HG02885 (cell line): ENCODE measurements around the gene GPANK1.

Experiments used
- ATAC-seq: cut with Tn5 transposase; IDR thresholded peaks from one replicate; pipeline ENCODE4 v1.9.1; 2021; ENCODE audit warnings: mild to moderate bottlenecking; ENCODE audit not compliant: unreplicated experiment, poor library complexity

Gene GPANK1

DNA sequence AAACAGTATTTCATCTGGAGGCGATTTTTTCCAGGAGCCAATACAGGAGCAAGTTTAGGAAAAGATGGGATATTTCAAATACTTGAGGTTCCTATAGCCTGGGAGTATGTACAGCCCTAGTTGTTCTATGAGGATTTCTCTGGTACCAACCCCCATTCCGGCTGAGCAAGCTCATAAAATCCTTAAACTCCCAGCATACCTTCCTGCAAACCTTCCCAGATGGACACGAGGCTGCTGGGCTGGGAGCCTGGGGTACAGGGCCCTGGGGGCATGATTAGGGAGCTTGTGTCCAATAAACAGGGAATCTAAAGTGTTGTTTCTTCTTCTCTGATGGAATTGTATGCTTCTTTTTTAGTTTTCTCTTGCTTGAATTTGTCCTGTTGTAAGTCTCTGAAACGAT is 42.8 kb downstream of the GPANK1 start:
- no peak for ATAC-seq

DNA sequence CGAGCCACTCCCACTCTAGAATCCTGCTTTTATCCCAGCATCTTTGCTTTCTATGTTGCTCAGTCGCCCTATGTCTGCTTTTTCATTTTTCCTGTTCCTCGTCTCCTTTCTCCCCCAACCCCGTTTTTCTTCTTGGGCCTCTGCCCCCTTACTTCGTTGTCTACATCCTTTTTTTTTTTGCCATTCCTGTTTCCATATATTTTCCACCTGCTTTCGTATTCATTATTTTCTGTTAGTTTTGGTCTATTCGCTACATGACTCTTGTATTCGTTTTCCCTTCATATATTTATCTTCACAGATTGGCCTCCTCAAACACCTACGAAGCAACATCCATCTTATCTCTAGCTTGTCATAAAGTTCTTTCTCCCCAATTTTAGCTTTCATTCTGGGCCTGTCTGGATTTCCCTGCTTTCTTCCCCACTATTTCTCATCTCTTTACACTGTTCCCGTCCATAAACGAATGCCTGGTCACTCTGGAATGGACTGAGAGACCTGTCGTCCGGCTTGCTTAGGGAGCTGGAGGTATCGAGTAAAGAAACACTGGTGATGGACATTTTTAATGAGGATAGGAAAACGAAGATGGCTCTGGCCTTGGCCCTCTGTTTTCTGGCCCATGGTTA is 43.4 kb downstream of the GPANK1 start:
- no peak for ATAC-seq

DNA sequence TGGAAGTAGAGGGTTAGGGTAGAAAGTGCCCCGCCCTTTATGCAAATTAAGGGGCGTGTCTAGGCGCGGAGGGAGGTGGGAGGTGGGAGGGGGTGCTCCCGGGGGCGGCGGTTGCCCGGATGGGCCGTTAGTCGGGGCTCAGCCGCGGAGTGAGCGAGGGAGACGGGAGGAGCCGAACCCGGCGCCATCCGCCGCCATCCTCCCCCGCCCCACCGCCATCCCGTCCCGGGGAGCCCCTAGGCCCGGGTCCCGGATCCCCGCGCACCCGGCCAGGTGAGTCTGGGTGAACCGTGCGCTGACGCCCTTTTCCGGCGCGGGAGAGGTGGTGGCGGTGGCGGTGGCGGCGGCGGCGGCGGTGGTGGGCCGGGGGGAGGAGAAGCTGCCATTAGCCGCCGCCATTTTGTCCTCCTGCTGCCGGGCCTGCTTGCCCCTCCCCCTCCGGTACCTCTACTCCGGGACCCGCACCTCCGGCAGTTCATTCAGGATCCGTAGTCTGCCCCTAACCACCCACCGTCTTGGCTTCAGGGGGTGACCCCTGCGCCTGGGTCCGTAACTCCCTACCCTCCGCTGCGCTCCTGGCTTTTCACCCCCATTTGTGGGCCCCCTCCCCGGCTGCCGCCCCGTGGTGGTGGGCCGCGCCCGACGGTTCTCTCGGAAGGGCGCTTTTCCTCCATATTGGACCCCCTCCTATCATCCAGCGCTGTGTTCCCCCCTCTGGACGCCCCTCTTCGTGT is 44.0 kb downstream of the GPANK1 start, which contains the start of gene PRRC2A:
Gene PRRC2A, plus strand, starts transcription at position 130 of the 734 bp plus-strand sequence. CDS start 2,075 bp downstream, outside the sequence.
- ATAC-seq: peak; percentile 65

DNA sequence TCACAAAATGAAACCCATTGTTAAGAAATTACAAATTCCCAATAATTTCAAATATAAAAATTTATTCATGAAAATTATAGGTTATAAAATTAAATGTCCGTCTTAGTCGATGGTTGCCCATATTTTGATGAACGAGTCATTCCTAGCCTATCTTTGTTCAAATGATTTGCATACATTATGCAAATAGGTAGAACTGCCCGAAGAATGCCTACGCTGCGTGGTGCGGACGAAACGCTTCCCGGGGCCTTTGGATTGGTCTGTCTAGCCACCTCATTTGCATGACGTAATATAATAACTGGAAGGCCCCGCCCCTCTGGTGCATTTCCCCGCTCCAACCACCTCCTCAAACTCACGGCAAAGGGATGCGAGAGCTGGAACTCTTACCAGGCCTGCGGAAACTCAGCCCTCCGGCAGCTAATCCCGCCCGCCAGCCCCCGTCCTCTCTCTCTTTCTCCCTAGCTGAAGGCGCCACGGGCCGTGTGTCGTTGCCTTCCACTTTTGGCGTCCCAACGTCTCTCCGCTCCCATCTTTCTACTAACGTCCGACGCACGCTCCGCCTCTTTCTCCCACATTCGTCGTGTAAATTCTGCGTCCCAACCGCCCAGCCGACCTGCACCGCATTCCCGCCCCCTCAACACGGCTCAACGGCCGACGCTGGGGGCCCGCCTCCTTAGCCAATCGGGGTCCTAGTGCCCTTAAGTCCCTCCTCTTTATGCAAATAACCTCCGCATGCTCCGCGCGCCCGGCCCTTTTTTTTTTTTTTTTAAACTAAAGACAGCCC is 44.8 kb downstream of the GPANK1 start:
- peak; percentile 85 for ATAC-seq

DNA sequence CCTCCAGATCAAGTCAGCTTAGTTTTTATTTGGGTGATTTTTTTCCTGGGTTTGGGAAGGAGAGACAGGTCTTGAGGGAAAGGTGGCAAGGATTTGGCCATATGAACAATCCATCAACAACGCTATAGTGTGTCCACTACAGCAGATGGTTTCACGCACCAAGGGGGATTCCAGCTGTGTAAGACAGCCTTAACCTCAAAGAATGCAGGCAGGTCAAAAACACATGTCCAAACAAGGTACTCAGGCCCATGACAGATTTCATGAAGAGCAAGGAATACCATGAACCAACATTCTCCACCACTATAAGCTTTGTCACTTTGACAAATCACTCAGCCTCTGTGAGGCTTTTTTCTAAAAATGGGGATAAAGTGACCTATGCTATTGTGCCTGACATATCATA is 47.8 kb downstream of the GPANK1 start:
- no peak for ATAC-seq

DNA sequence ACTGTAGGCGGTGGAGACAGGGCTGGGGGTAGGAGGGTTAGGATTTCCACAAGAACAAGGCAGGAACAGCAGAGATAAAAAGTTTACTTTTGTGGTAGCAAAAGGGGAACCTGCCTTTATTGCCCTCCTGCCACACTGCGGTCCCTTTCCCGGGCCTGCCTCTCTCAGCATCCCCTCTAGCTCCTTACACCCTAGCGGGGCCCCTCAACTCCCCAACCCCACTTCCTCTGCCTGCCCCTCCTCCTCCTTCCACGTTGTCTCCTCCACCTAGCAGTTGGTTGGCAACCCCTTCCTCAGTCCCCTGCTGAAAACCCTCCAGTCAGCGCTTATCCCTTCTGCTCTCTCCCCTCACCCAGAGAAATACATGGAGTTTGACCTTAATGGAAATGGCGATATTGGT is 49.0 kb downstream of the GPANK1 start:
- no peak for ATAC-seq

DNA sequence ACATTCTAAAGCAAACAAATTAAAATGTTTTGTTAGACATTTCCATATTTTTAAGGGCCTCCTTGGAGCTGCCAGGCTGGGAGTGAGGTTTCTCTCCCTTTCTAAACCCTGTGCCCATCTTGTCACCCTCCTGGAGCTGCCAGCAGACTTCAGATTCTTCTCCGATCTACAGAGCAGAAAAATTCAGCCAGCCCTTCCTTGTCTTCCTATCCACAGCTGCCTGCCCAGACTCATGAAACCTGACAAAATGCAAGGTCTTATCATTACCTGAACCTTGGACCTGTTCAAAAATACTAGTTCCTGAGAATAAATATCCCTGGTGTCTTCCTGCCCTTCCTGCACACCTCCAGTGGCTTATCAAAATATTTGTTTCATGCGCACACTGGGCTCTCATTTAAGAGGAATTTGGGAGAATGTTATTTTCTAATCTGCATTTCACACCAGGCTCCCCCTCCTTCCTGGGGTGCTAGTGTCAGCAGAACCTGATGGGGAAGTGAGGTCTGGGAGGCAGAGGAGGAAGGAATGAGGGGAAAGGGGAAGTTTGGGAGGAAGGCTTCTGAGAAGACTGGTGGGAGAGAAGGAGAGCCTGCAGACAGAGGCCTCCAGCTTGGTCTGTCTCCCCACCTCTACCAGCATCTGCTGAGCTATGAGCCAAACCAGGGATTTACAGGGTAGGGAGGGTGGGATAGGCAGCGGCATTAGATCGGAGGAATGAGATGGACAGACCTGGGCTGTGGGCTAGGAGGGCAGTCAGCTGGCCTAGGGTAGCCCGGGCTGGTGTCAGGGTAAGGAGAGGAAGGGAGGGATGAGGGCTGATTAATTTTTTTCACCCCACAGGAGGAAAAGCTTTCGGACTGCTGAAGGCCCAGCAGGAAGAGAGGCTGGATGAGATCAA is 49.9 kb downstream of the GPANK1 start, which contains the start of gene AIF1:
Gene AIF1, plus strand, starts transcription at position 551 of the 895 bp plus-strand sequence. Its CDS starts 96 bp downstream, at position 647.
- no peak for ATAC-seq

DNA sequence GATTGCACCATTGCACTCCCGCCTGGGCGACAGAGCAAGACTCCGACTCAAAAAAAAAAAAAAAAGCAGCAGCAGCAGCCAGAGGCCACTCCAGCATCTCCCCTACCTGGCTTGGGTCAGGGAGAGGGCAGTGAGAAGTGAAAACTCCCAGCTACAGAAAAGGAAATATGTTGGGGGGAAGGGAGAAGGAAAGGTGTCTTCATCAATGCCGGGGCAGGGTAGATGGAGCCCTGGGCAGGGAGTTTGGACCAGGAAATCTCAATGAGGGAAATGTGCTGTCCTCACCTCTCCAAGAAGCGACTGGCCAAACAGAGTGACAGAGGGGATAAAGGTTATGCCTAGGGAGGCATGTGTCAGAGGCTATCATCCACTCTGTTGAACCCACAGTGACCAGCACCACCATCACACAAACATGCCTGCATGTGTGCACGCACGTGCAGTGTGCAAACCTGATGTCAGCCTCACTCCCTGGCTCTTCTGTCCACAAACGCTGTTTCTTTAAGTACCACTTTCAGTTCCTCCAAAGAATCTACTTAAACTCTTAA is 50.6 kb downstream of the GPANK1 start:
- no peak for ATAC-seq
